ENCODE data around the gene OTOF. TPM values are rescaled to one million over a fixed set of nuclear protein-coding genes. Genes with fewer than 3 reads are reported as not detected.
A peak's percentile ranks its signal among the peaks of the same experiment; 100 is the strongest.

Gene OTOF
- total and polyA plus RNA-seq, 8 donors = 0.07 to 0.26 (median 0.12) TPM; not detected in 1

GRCh38 chr2:26475832-26476501 lies 2.0 kb downstream of the OTOF start:
- ATAC-seq (no peak), DNase-seq (peak in 1 of 6 donors; percentile 56), FAIRE-seq (no peak)
- H3K4me3 ChIP-seq = no peak overlapping the region
- no peak for TF ChIP-seq CTCF (IDR thresholded peaks at IDR 0.05)
- no peaks in the 10 kb centered on the region for H3K9me3 ChIP-seq
- H3K27ac ChIP-seq = no peak overlapping the region
- intact Hi-C loops (cut with DNase I) = no loop called here
- H3K4me1 ChIP-seq = no peaks in the 10 kb centered on the region
- H3K27me3 ChIP-seq = no peaks in the 10 kb centered on the region
- WGBS, 2 donors = 81 to 82% methylated on average over 20 to 22 of the region's 22 CpGs
- H3K36me3 ChIP-seq = no peaks in the 10 kb centered on the region

GRCh38 chr2:26475037-26475436 lies 2.9 kb downstream of the OTOF start:
- no peak overlapping the region for H3K4me3 ChIP-seq
- intact Hi-C loops (cut with DNase I) = no loop called here
- FAIRE-seq (no peak), ATAC-seq (no peak), DNase-seq (peak in 1 of 6 donors; percentile 46)
- H3K4me1 ChIP-seq = no peaks in the 10 kb centered on the region
- no peaks in the 10 kb centered on the region for H3K9me3 ChIP-seq
- no peaks in the 10 kb centered on the region for H3K36me3 ChIP-seq
- H3K27me3 ChIP-seq = no peaks in the 10 kb centered on the region
- TF ChIP-seq CTCF (IDR thresholded peaks at IDR 0.05) = no peak
- 91 to 95% methylated on average over 6 of the region's 6 CpGs for WGBS, 2 donors
- H3K27ac ChIP-seq = no peak overlapping the region

GRCh38 chr2:26474261-26474785 lies 3.6 kb downstream of the OTOF start:
- Histone ChIP-seq H3K36me3 (no peaks in the 10 kb centered on the region), H3K27me3 (no peaks in the 10 kb centered on the region), H3K4me1 (no peaks in the 10 kb centered on the region), H3K4me3 (no peak overlapping the region), H3K27ac (no peak overlapping the region), H3K9me3 (no peaks in the 10 kb centered on the region)
- FAIRE-seq (no peak), DNase-seq (peak in 1 of 6 donors; percentile 62), ATAC-seq (no peak)
- intact Hi-C loops (cut with DNase I) = no loop called here
- WGBS, 2 donors = 90 to 93% methylated on average over 13 to 14 of the region's 14 CpGs
- no peak for TF ChIP-seq CTCF (IDR thresholded peaks at IDR 0.05)

- H3K4me3 ChIP-seq = no peak overlapping the region
- no peaks in the 10 kb centered on the region for H3K36me3 ChIP-seq
- TF ChIP-seq CTCF (IDR thresholded peaks at IDR 0.05) = no peak
- FAIRE-seq (no peak), ATAC-seq (no peak), DNase-seq (peak in 2 of 6 donors; percentile 11 to 46)
- WGBS, 2 donors = 91 to 98% methylated on average over 9 of the region's 9 CpGs
- no peaks in the 10 kb centered on the region for H3K27me3 ChIP-seq
- H3K4me1 ChIP-seq = no peaks in the 10 kb centered on the region
- no peak overlapping the region for H3K27ac ChIP-seq
- no peaks in the 10 kb centered on the region for H3K9me3 ChIP-seq
- intact Hi-C loops (cut with DNase I) = no loop called here
Measured at GRCh38 chr2:26473796-26474195, 4.1 kb downstream of the OTOF start.

All from pancreas (tissue), 10 donors.